GM12865 (cell line): Measurements from ENCODE around the gene CD302.
"Not testable (repeated sequence)": the region's sequence is repeated elsewhere in the genome, so short reads cannot be mapped to it uniquely, and the experiment has no call there.

Source experiments
- DNase-seq: peaks from one replicate; pipeline ENCODE4 v3.0.0; 2010; ENCODE audit warnings: low read depth
- H3K4me3 ChIP-seq: 2 replicates; pipeline ENCODE4 v1.5.1; 2011; ENCODE audit warnings: mild to moderate bottlenecking, low read depth, low read length, control low read depth
- TF ChIP-seq, protein P1 (sequence below): IDR thresholded peaks from 2 replicates; pipeline ENCODE4 v1.5.1; 2011; ENCODE audit warnings: low read length, control low read depth, low read depth, inconsistent platforms; ENCODE audit not compliant: insufficient read depth; ENCODE audit errors: missing control alignments

The CD302 gene

DNA sequence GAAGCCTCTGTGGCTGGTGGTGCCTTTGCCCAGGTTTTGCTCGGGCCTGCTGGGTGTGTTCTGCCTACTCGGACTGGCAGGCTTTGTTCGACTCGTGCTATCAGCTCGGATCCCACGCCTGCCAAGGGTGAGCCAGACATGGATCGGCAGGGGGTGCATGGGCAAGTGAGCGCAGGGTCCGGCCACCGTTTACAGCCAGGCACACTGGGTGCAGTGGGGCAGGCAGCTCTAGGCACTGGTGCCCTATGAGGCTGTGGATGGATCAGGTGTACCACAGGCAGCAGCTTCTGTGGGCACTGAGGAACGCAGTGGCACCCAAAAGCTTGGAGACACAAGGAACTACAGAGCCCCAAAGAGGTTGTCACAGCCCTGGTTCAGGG, 60.1 kb downstream of the CD302 start:
- TF ChIP-seq, protein P1, sequence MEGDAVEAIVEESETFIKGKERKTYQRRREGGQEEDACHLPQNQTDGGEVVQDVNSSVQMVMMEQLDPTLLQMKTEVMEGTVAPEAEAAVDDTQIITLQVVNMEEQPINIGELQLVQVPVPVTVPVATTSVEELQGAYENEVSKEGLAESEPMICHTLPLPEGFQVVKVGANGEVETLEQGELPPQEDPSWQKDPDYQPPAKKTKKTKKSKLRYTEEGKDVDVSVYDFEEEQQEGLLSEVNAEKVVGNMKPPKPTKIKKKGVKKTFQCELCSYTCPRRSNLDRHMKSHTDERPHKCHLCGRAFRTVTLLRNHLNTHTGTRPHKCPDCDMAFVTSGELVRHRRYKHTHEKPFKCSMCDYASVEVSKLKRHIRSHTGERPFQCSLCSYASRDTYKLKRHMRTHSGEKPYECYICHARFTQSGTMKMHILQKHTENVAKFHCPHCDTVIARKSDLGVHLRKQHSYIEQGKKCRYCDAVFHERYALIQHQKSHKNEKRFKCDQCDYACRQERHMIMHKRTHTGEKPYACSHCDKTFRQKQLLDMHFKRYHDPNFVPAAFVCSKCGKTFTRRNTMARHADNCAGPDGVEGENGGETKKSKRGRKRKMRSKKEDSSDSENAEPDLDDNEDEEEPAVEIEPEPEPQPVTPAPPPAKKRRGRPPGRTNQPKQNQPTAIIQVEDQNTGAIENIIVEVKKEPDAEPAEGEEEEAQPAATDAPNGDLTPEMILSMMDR = no peak
- DNase-seq = no peak
- H3K4me3 ChIP-seq = no peak overlapping the region

DNA sequence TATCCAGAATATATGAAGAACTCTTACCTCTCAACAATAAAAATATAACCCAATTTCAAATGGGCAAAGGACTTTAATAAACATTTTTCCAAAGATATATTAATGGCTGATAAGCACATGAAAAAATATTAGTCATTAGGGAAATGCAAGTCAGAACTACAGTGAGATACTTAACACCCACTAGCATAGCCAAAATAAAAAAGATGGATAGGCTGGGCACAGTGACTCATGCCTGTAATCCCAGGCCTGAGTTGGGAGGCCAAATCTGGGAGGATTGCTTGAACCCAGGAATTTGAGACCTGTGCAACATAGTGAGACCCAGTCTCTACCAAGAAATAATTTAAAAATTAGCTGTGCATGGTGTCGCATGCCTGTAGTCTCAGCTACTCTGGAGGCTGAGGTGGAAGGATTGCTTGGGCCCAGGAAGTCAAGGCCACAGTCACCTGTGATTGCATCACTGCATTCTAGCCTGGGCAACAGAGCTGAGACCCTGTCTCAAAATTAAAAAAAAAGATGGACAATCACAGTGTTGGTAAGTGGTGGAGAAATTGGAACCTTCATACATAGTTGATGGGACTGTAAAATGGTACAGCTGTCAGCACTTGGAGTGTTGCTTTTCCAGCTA, 60.6 kb downstream of the CD302 start:
- no peak for DNase-seq
- TF ChIP-seq, protein P1 = no peak
- no peak overlapping the region for H3K4me3 ChIP-seq

DNA sequence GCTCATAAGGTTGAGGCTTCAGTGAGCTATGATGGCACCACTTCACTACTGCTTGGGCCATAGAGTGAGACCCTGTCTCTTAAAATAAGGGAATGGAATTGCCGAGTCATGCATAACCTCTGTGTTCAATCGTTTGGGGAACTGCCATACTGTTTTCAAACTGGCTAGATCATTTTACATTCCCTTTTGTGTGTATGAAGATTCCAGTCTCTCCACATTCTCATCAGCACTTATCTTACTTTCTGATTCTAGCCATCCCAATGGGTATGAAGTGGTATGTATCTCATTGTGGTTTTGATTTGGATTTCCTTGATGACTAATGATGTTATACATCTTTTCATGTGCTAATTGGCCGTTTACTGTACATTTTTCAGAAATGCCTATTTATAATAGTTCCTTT, 62.0 kb downstream of the CD302 start:
- H3K4me3 ChIP-seq = no peak overlapping the region
- DNase-seq = no peak
- TF ChIP-seq, protein P1 = no peak

- DNase-seq = no peak
- TF ChIP-seq, protein P1 = no peak
- no peak overlapping the region for H3K4me3 ChIP-seq
Measured at GRCh38 chr2:159735648-159736047, 62.4 kb downstream of the CD302 start.

GRCh38 chr2:159728629-159729028, 69.4 kb downstream of the CD302 start:
- TF ChIP-seq, protein P1 = no peak
- H3K4me3 ChIP-seq = no peak overlapping the region
- no peak for DNase-seq

GRCh38 chr2:159725713-159726112, 72.3 kb downstream of the CD302 start:
- TF ChIP-seq, protein P1 = no peak
- H3K4me3 ChIP-seq = no peak overlapping the region
- DNase-seq = no peak

GRCh38 chr2:159724795-159725572, 73.0 kb downstream of the CD302 start:
- not testable (repeated sequence) for DNase-seq, H3K4me3 ChIP-seq
